ENCODE results near the gene POPDC2. TPM values are rescaled to one million over a fixed set of nuclear protein-coding genes. Genes with fewer than 3 reads are reported as not detected.

Gene POPDC2
- total and polyA plus RNA-seq, 10 of the 15 experiments (the other 5 are each of a cell fraction or from before 2014, with no cell fraction given) = 1.8 to 12.7 (median 3.5) TPM

GRCh38 chr3:119675188-119675874, 14.9 kb upstream of the POPDC2 start:
- Histone ChIP-seq H3K4me3 (peak overlapping the region; percentile 90), H3K79me2 (ENCODE audit: control insufficient read depth, insufficient read depth, low read length) (peaks cover 58% of the 10 kb centered on the region), H3K27me3 (replicated peaks in 1 of 2; ENCODE audit: control insufficient read depth in 2 of 2, insufficient read depth in 2 of 2, low read length in 1 of 2) (no peaks in the 10 kb centered on the region), H3K4me2 (ENCODE audit: control insufficient read depth, insufficient read depth) (peak overlapping the region; percentile 65), H3K36me3 (ENCODE audit: control insufficient read depth in 2 of 2, insufficient read depth in 2 of 2, low read length in 1 of 2) (peaks cover 3 to 11% of the 10 kb centered on the region in 2 experiments), H4K20me1 (ENCODE audit: control insufficient read depth, insufficient read depth) (no peaks in the 10 kb centered on the region), H3K27ac (ENCODE audit: control insufficient read depth, insufficient read depth) (peak overlapping the region; percentile 95), H3K9ac (ENCODE audit: control insufficient read depth, insufficient read depth, low read length) (peak overlapping the region; percentile 92), H2AFZ (ENCODE audit: control insufficient read depth, low read depth, low read length) (no peak overlapping the region), H3K9me3 (replicated peaks; ENCODE audit: control insufficient read depth, insufficient read depth, low read length) (no peaks in the 10 kb centered on the region), H3K4me1 (ENCODE audit: control insufficient read depth, insufficient read depth, low read length) (peaks cover 4% of the 10 kb centered on the region)
- no TSS peak for BruUV-seq (replicated peaks)
- POLR2A ChIA-PET = interaction anchor here (0.6 to 8.3 kb wide), 20 partner anchors 9 to 866 kb away, joined by 3 to 104 read pairs (median 4); partner anchors contain the start of genes ADPRH and CD80
- CTCF ChIA-PET = interaction anchor here (0.5 to 12.2 kb wide), 19 partner anchors 9 to 1035 kb away, joined by 3 to 296 read pairs (median 3); partner anchors contain the start of gene CD80
- intact Hi-C loops (cut with micrococcal nuclease; ENCODE audit: unreplicated experiment) (no loop called here), in situ Hi-C loops (cut with MboI) (loop anchor here (5.0 to 25.0 kb wide), 2 partner anchors 78 to 388 kb away; partner anchors contain the start of genes ARHGAP31 and PLA1A)
- DNase-seq (ENCODE audit: low read depth, low spot score) (no peak), FAIRE-seq (no peak), ATAC-seq (no peak)
- RAD21 ChIA-PET (ENCODE audit: unreplicated experiment) = interaction anchor here (0.6 to 6.6 kb wide), 14 partner anchors 9 to 379 kb away, joined by 3 to 147 read pairs (median 4); partner anchors contain the start of genes CD80 and PLA1A
- SMC1A ChIA-PET (ENCODE audit: uncharacterized antibody, unreplicated experiment) = interaction anchor here (0.7 to 14.0 kb wide), 23 partner anchors 9 to 227 kb away, joined by 3 to 329 read pairs (median 4); partner anchors contain the start of genes CD80, POPDC2 and TIMMDC1
- 91% methylated on average over 5 of the region's 5 CpGs for WGBS (ENCODE audit: insufficient coverage, insufficient replicate concordance, low lambda C conversion rate, missing lambda C conversion rate)
- TF ChIP-seq PRDM15 (CRISPR knock-in tag; IDR thresholded peaks at IDR 0.05) = no peak
- no peak for TF ChIP-seq TCF7 (IDR thresholded peaks at IDR 0.05; ENCODE audit: borderline replicate concordance)
- no peak for TF ChIP-seq LARP7 (IDR thresholded peaks at IDR 0.05)
- no peak for TF ChIP-seq CHD1 (IDR thresholded peaks at IDR 0.05; ENCODE audit: low read depth, low read length)
- TF ChIP-seq USF1 (IDR thresholded peaks at IDR 0.05; ENCODE audit: borderline replicate concordance, extremely low read length, insufficient read depth, low read depth, low read length) = no peak
- TF ChIP-seq RFX5 (IDR thresholded peaks at IDR 0.05; ENCODE audit: low read depth, low read length) = no peak
- TF ChIP-seq ZNF24 (IDR thresholded peaks at IDR 0.05) = no peak
- no peak for TF ChIP-seq SMARCA5 (IDR thresholded peaks at IDR 0.05)
- TF ChIP-seq ATF7 (IDR thresholded peaks at IDR 0.05; ENCODE audit: low read depth) = no peak
- TF ChIP-seq ZBTB33 (IDR thresholded peaks at IDR 0.05) = no peak
- no peak for TF ChIP-seq NBN (IDR thresholded peaks at IDR 0.05)
- TF ChIP-seq ZBTB40 (IDR thresholded peaks at IDR 0.05; ENCODE audit: borderline replicate concordance) = no peak
